ENCODE data around the gene SFXN1. TPM values are rescaled to one million over a fixed set of nuclear protein-coding genes. Genes with fewer than 3 reads are reported as not detected.
A peak's percentile ranks its signal among the peaks of the same experiment; 100 is the strongest.

SFXN1 gene
- total RNA-seq, 1 donor, result 40.9 TPM

GRCh38 chr5:175548626-175549311 is 70.4 kb downstream of the SFXN1 start:
- peaks cover 3% of the 10 kb centered on the region for H3K27me3 ChIP-seq (ENCODE audit: insufficient read depth, low read length)
- no peak overlapping the region for H3K27ac ChIP-seq (ENCODE audit: low read depth, low read length)
- no peak overlapping the region for H3K4me2 ChIP-seq (ENCODE audit: insufficient read depth, low read length)
- no peaks in the 10 kb centered on the region for H3K79me2 ChIP-seq (ENCODE audit: insufficient read depth, low read length)
- no peaks in the 10 kb centered on the region for H3K36me3 ChIP-seq (ENCODE audit: insufficient read depth, low read length)
- no peaks in the 10 kb centered on the region for H3K9me3 ChIP-seq (ENCODE audit: low read depth, low read length)
- H4K20me1 ChIP-seq (ENCODE audit: insufficient read depth, low read length), result no peaks in the 10 kb centered on the region
- no peak overlapping the region for H2AFZ ChIP-seq (ENCODE audit: low read length)
- no peak for DNase-seq (ENCODE audit: insufficient read length, low spot score, missing footprints)
- no peak overlapping the region for H3K4me3 ChIP-seq (ENCODE audit: insufficient read depth, low read length)
- no peaks in the 10 kb centered on the region for H3K4me1 ChIP-seq (ENCODE audit: insufficient read depth, low read length)
- TF ChIP-seq CTCF (IDR thresholded peaks at IDR 0.05; ENCODE audit: extremely low read depth, low read depth, low read length), result no peak

DNA sequence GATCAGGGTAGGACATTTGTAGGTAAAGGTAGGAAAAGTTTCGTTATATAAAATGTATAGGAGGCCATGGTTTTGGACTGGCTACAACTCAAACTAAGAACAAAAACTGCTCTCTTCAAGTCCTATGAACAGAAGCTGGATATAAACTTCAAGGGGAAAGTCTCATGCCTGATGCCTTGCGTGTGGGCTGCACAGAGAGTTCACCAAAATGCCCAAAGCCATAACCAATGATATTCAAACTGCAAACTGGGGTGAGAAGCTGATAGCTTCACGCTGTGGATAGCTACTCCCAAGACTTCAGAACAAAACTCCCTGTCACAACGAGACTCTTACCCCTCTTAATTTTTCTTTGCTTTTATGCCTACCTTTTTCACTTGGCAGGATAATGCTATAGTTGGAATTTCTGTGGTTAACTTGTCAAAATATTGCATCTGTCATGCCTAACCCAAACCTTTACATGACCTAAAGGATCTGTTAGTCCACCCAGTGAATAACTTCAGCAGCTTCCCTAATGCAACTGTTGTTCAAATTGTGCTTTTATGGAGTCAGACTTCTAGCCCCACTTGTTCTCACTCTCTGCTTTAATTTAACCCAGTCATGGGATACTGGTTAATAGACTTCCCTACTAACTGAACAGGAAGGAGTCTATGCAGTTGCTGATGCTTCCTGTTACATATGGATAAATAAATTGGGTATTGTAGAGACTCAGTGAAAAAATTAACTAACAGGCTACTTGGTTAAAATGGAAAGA is 71.9 kb downstream of the SFXN1 start:
- Histone ChIP-seq H2AFZ (ENCODE audit: low read length) (no peak overlapping the region), H4K20me1 (ENCODE audit: insufficient read depth, low read length) (no peaks in the 10 kb centered on the region), H3K79me2 (ENCODE audit: insufficient read depth, low read length) (no peaks in the 10 kb centered on the region), H3K36me3 (ENCODE audit: insufficient read depth, low read length) (no peaks in the 10 kb centered on the region), H3K4me3 (ENCODE audit: insufficient read depth, low read length) (no peak overlapping the region), H3K9me3 (ENCODE audit: low read depth, low read length) (no peaks in the 10 kb centered on the region), H3K27me3 (ENCODE audit: insufficient read depth, low read length) (peaks cover 3% of the 10 kb centered on the region), H3K27ac (ENCODE audit: low read depth, low read length) (no peak overlapping the region), H3K4me2 (ENCODE audit: insufficient read depth, low read length) (no peak overlapping the region), H3K4me1 (ENCODE audit: insufficient read depth, low read length) (no peaks in the 10 kb centered on the region)
- TF ChIP-seq CTCF (IDR thresholded peaks at IDR 0.05; ENCODE audit: extremely low read depth, low read depth, low read length), result no peak
- DNase-seq (ENCODE audit: insufficient read length, low spot score, missing footprints), result peak; percentile 59

- TF ChIP-seq CTCF (IDR thresholded peaks at IDR 0.05; ENCODE audit: extremely low read depth, low read depth, low read length), result no peak
- no peak overlapping the region for H3K4me3 ChIP-seq (ENCODE audit: insufficient read depth, low read length)
- H3K79me2 ChIP-seq (ENCODE audit: insufficient read depth, low read length), result no peaks in the 10 kb centered on the region
- H3K36me3 ChIP-seq (ENCODE audit: insufficient read depth, low read length), result no peaks in the 10 kb centered on the region
- no peak overlapping the region for H3K27ac ChIP-seq (ENCODE audit: low read depth, low read length)
- H3K9me3 ChIP-seq (ENCODE audit: low read depth, low read length), result no peaks in the 10 kb centered on the region
- H2AFZ ChIP-seq (ENCODE audit: low read length), result no peak overlapping the region
- DNase-seq (ENCODE audit: insufficient read length, low spot score, missing footprints), result no peak
- H4K20me1 ChIP-seq (ENCODE audit: insufficient read depth, low read length), result no peaks in the 10 kb centered on the region
- no peak overlapping the region for H3K4me2 ChIP-seq (ENCODE audit: insufficient read depth, low read length)
- H3K4me1 ChIP-seq (ENCODE audit: insufficient read depth, low read length), result no peaks in the 10 kb centered on the region
- H3K27me3 ChIP-seq (ENCODE audit: insufficient read depth, low read length), result peaks cover 3% of the 10 kb centered on the region
Measured at GRCh38 chr5:175551266-175551665, 72.9 kb downstream of the SFXN1 start.

- no peaks in the 10 kb centered on the region for H3K4me1 ChIP-seq (ENCODE audit: insufficient read depth, low read length)
- peak; percentile 64 for DNase-seq (ENCODE audit: insufficient read length, low spot score, missing footprints)
- H3K27me3 ChIP-seq (ENCODE audit: insufficient read depth, low read length), result no peaks in the 10 kb centered on the region
- no peak overlapping the region for H3K4me2 ChIP-seq (ENCODE audit: insufficient read depth, low read length)
- no peak overlapping the region for H2AFZ ChIP-seq (ENCODE audit: low read length)
- H3K4me3 ChIP-seq (ENCODE audit: insufficient read depth, low read length), result no peak overlapping the region
- no peak for TF ChIP-seq CTCF (IDR thresholded peaks at IDR 0.05; ENCODE audit: extremely low read depth, low read depth, low read length)
- H3K9me3 ChIP-seq (ENCODE audit: low read depth, low read length), result no peaks in the 10 kb centered on the region
- no peaks in the 10 kb centered on the region for H4K20me1 ChIP-seq (ENCODE audit: insufficient read depth, low read length)
- H3K27ac ChIP-seq (ENCODE audit: low read depth, low read length), result no peak overlapping the region
- no peaks in the 10 kb centered on the region for H3K79me2 ChIP-seq (ENCODE audit: insufficient read depth, low read length)
- no peaks in the 10 kb centered on the region for H3K36me3 ChIP-seq (ENCODE audit: insufficient read depth, low read length)
Measured at GRCh38 chr5:175554296-175554695, 75.9 kb downstream of the SFXN1 start.

Measured in osteoblast (primary cell).